ENCODE measurements around the gene AEBP1. TPM values are rescaled to one million over a fixed set of nuclear protein-coding genes. Genes with fewer than 3 reads are reported as not detected.

Gene AEBP1
- total RNA-seq, 1 donor from 2014 or later: 272 TPM

DNA sequence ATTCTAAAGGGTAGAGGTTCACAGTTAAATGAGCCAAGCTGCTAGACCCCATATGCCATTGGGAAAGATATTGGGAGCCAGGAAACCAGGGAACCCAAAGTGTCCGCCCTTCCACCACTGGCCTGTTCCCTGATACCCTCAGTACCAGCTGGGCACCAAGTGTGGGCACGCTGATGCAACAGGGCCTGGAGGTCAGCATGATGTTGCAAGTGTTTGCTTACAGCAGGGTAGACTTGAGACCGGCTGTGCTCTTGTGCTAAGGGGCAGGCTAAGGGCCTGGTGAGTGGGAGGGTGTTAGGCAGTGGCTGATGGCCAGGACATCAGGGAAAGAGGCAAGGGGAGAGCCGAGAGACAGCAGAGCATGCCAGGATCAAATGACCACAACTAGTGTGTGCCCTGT is 58.0 kb downstream of the AEBP1 start:
- DNase-seq: peak; percentile 79
- Histone ChIP-seq H3K27ac (no peak overlapping the region), H3K27me3 (no peaks in the 10 kb centered on the region), H3K4me3 (no peak overlapping the region), H3K9me3 (no peaks in the 10 kb centered on the region), H3K4me1 (no peaks in the 10 kb centered on the region), H3K36me3 (no peaks in the 10 kb centered on the region)
- intact Hi-C loops (cut with DNase I): no loop called here
- TF ChIP-seq, protein P1, sequence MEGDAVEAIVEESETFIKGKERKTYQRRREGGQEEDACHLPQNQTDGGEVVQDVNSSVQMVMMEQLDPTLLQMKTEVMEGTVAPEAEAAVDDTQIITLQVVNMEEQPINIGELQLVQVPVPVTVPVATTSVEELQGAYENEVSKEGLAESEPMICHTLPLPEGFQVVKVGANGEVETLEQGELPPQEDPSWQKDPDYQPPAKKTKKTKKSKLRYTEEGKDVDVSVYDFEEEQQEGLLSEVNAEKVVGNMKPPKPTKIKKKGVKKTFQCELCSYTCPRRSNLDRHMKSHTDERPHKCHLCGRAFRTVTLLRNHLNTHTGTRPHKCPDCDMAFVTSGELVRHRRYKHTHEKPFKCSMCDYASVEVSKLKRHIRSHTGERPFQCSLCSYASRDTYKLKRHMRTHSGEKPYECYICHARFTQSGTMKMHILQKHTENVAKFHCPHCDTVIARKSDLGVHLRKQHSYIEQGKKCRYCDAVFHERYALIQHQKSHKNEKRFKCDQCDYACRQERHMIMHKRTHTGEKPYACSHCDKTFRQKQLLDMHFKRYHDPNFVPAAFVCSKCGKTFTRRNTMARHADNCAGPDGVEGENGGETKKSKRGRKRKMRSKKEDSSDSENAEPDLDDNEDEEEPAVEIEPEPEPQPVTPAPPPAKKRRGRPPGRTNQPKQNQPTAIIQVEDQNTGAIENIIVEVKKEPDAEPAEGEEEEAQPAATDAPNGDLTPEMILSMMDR (IDR thresholded peaks at IDR 0.05): no peak
- peak; percentile 67 for ATAC-seq

- H3K36me3 ChIP-seq: no peaks in the 10 kb centered on the region
- ATAC-seq: no peak
- H3K9me3 ChIP-seq: no peaks in the 10 kb centered on the region
- H3K4me1 ChIP-seq: no peaks in the 10 kb centered on the region
- no peaks in the 10 kb centered on the region for H3K27me3 ChIP-seq
- intact Hi-C loops (cut with DNase I): no loop called here
- H3K27ac ChIP-seq: no peak overlapping the region
- H3K4me3 ChIP-seq: no peak overlapping the region
- TF ChIP-seq, protein P1 (IDR thresholded peaks at IDR 0.05): no peak
- no peak for DNase-seq
Measured at GRCh38 chr7:44162785-44163395, 58.7 kb downstream of the AEBP1 start.

GRCh38 chr7:44163591-44163990 is 59.4 kb downstream of the AEBP1 start:
- Histone ChIP-seq H3K36me3 (no peaks in the 10 kb centered on the region), H3K4me3 (no peak overlapping the region), H3K27ac (no peak overlapping the region), H3K4me1 (no peaks in the 10 kb centered on the region), H3K9me3 (no peaks in the 10 kb centered on the region), H3K27me3 (no peaks in the 10 kb centered on the region)
- DNase-seq (no peak), ATAC-seq (no peak)
- TF ChIP-seq, protein P1 (IDR thresholded peaks at IDR 0.05): no peak
- intact Hi-C loops (cut with DNase I): no loop called here

Small RNA genes within 50 kb of the gene (microRNA-seq; reads per million reads assigned to microRNA genes)
- gene MIR6838 (ENCODE audit: borderline microRNAs expressed): 1.2 reads per million

Other genes starting within 250 kb of the AEBP1 start
- gene MRPS24, start 234.8 kb upstream of the AEBP1 start, total RNA-seq: 61.5 TPM
- 29.1 TPM for gene URGCP, start 197.7 kb upstream of the AEBP1 start, total RNA-seq
- gene UBE2D4, start 177.9 kb upstream of the AEBP1 start, total RNA-seq: 27.2 TPM
- not detected for gene SPDYE1, start 106.4 kb upstream of the AEBP1 start, total RNA-seq
- 93.7 TPM for gene DBNL, start 59.6 kb upstream of the AEBP1 start, total RNA-seq
- gene PGAM2, start 38.8 kb upstream of the AEBP1 start, total RNA-seq: 1.1 TPM
- 26.8 TPM for gene POLM, start 21.8 kb upstream of the AEBP1 start, total RNA-seq
- 60.2 TPM for gene POLD2, start 19.2 kb downstream of the AEBP1 start, total RNA-seq
- 3.1 TPM for gene MYL7, start 37.0 kb downstream of the AEBP1 start, total RNA-seq
- gene GCK, start 85.1 kb downstream of the AEBP1 start, total RNA-seq: 0.23 TPM
- gene YKT6, start 96.6 kb downstream of the AEBP1 start, total RNA-seq: 54.7 TPM
- gene CAMK2B, start 221.2 kb downstream of the AEBP1 start, total RNA-seq: 0.17 TPM

Measured in upper lobe of right lung (tissue), 1 donor.